ENCODE results near the gene ATP1B4.
"Not testable (repeated sequence)": the region's sequence is repeated elsewhere in the genome, so short reads cannot be mapped to it uniquely, and the experiment has no call there.

Gene ATP1B4
- total RNA-seq = 0 reads per million in 2 donors

DNA sequence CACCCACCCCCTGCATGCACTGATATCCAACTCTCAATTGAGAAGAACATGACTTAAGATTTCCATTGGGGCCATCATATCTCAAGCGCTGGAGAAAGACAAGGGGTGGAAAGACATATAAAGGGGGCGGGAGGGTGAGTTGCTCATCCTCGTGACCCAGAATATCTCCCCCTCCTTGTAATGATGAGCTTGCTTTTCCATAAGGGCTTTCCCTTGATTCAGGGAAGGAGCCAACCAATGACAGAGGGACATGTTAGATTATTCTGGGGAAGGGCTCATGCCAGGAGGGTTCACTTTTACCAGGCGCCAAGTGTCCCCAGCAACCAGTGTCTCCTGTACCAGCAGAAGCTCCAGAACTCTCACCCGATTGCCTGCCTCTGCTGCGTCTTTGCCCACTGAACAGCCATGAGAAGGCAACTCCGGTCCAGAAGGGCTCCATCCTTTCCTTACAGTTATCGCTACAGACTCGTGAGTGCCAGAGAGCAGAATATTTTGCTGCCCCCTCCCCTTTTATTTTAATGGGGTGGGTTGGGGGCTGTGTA, at the start of gene ATP1B4:
TSS of gene ATP1B4 (plus strand) at position 326 of the 542 bp plus-strand sequence. CDS start at position 406, 80 bp downstream.
- DNase-seq = no peak

DNA sequence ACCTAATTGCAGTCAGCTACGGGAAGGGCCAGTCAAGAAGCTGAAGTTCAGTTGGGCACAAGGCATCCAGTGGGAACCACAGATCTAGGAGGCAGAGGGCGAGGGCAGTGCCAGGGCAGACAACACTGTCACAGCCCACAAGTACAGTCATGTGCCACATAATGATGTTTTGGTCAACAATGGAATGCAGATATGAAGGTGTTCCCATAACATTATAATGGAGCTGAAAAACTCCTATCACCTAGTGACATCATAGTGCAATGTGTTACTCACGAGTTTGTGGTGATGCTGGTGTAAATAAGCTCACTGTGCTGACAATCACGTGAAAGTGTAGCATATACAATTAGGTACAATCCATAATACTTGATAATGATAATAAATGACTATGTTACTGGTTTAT, 46.1 kb upstream of the ATP1B4 start:
- DNase-seq = no peak

GRCh38 chrX:120316587-120317283, 45.2 kb upstream of the ATP1B4 start:
- DNase-seq = no peak

DNA sequence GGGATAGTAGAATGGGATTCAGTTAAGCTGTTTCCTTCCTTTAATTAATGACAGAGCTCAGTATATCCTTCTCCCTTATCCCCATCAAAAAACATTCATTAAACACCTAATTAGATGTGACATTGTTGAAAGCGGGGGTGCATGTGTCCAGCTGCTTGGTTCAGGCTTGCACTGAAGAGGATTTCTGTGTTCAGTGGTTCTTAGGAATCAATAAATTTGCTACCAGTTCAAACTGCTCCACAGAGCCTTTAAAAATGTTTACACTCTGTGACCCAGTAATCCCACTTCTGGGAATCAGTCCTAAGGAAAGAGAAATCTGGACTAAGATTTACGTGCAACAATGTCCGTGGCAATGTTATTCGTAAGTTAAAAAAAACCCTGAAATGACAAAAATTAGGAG, 43.5 kb upstream of the ATP1B4 start:
- DNase-seq = no peak

GRCh38 chrX:120321520-120322281, 40.2 kb upstream of the ATP1B4 start:
- no peak for DNase-seq

GRCh38 chrX:120331116-120331515, 30.8 kb upstream of the ATP1B4 start:
- DNase-seq = no peak

GRCh38 chrX:120332394-120332793, 29.5 kb upstream of the ATP1B4 start:
- no peak for DNase-seq

DNA sequence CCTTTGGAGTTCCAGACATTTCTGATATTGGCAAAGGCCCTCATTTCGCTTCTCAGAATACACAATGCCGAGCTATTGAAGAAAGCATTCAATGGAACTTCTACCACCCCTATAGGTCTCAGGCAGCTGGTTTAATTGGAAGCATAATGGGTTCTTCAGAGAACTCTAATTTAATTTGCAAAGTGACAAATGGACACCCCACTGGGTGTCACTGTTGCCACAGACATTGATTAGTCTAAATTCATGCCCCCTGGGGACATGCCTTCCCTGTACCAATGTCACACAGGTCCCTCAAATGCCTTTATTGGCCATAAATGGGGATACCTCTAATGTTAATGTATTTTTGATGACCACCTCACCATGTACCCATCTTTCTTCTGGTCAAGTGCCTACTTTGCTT, 27.7 kb upstream of the ATP1B4 start:
- no peak for DNase-seq

GRCh38 chrX:120334603-120335002, 27.3 kb upstream of the ATP1B4 start:
- DNase-seq = no peak

DNA sequence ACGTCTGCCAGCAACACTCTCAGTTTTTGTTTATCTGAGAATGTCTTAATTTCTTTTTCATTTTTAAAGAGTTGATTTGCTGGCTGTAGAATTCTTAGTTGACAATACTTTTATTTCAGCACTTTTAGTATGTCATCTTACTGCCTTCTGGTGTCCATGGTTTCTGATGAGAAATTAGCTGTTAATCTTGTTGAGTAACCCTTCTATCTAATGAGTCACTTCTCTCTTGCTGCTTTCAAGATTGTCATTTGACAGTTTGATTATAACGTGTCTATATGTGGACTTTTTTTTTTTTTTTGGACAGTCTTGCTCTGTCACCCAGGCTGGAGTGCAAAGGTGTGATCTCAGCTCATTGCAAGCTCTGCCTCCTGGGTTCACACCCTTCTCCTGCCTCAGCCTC, 26.6 kb upstream of the ATP1B4 start:
- DNase-seq = no peak

GRCh38 chrX:120336899-120337298, 25.0 kb upstream of the ATP1B4 start:
- no peak for DNase-seq

GRCh38 chrX:120344566-120344965, 17.3 kb upstream of the ATP1B4 start:
- DNase-seq = not testable (repeated sequence)

DNA sequence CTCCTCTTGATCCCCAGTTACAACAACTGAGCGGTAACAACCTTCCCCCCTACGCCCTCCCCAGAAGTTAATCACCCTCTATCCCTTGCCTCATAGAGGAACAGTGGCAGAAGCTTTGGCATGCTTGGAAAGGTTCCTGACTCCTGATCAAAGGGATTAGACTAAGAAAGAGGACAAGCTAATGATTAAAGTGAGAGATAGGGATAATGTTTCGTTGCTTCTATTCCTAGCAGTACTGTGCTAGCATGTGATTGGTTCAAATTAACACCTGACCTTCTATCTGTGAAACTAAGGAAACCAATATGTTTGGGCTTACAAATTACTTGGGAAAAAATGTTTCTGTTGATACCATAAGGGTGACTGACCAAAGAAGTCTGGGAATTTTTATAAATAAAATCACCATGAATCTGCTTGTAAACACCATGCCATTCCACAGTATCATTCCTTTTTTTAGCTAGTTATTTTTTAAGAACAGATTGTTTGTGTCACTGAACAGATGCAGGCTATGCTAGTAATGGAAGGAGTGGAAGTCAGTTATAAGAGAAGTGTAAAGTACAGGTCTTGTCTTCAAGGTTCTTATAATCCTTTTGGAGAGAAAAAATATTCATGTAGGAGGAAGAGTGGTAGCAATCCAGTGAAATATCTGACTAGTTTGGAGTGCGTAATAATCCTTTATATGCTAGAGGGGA, 11.3 kb upstream of the ATP1B4 start:
- DNase-seq = no peak

DNA sequence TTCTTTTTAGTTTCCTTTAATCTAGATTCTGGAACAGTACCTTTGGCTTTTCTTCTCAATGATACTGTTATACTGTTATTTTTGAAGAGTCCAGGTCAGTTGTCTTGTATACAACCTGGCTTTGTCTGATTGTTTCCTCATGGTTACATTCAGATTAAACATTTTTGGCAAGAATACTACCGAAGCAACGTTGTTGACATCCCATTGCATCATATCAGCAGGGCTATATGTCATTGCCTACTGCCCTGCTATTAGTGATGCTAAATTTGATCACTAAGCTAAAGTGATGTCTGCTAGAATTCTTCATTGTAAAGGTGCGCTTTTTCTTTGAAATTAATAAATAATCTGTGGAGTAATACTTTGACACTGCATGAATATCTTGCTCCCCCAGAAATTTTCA, 5.8 kb upstream of the ATP1B4 start:
- DNase-seq = no peak

GRCh38 chrX:120357186-120357585, 4.7 kb upstream of the ATP1B4 start:
- no peak for DNase-seq

- DNase-seq = no peak
Observed at GRCh38 chrX:120358737-120359456, 3.0 kb upstream of the ATP1B4 start.

DNA sequence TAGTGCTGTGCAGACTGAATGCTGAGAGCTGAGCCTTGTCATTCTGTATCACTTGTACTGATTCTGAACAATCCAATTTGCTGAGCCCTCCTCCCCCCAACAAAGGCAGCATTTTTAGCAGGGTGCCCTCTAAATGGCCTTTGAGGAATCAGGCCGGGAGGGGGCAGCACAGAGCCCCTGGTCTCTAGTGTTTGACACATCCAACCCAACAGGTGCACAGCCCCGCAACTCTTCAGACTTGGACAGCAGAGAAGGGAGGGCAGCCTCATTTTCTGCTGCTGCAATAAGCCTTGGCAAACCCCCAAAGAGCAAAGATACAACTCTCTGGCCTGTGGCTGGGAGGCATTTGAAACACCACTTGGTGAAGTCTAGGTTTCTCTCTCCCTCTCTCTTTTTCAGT, 3.4 kb downstream of the ATP1B4 start:
- no peak for DNase-seq

DNA sequence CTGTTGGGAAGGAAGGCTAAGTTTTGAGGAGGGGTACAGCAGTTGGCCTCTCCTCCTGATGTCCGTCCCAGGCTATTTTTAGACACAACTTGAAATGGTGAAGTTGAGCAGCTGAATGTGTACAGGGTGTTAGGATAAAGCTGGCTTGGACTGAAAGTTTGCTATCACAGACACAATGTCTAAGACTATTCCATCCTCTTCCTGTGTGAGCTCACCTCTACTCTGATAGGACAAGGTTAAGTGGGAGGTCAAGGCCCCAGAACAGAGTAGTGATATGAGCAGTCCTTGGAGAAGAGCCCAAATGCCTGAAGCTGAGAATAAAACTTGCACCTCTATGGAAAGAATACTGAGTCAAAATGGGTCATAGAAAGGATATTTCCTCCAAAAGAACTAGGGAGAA, 4.1 kb downstream of the ATP1B4 start:
- no peak for DNase-seq

GRCh38 chrX:120366794-120367193, 4.9 kb downstream of the ATP1B4 start:
- DNase-seq = no peak

GRCh38 chrX:120367402-120368109, 5.7 kb downstream of the ATP1B4 start:
- DNase-seq = no peak

- DNase-seq = no peak
Observed at GRCh38 chrX:120372667-120373370, 10.9 kb downstream of the ATP1B4 start.

Data from activated gamma-delta T cell (primary cell).